22Rv1 (cell line): Measurements from ENCODE around the gene MIPOL1.

Experiments used
- H3K27ac ChIP-seq: fragments of 450-650 bp; 2 replicates; pipeline ENCODE4 v1.5.1; 2017
- ZFX ChIP-seq: fragments of 450-650 bp; IDR thresholded peaks from 2 replicates; pipeline ENCODE4 v1.6.1; 2017; ENCODE audit warnings: antibody characterized with exemption, borderline replicate concordance
- TF ChIP-seq, protein P1 (sequence below): fragments of 450-650 bp; IDR thresholded peaks from 2 replicates; pipeline ENCODE4 v1.5.1; 2017; ENCODE audit warnings: mild to moderate bottlenecking

The MIPOL1 gene

DNA sequence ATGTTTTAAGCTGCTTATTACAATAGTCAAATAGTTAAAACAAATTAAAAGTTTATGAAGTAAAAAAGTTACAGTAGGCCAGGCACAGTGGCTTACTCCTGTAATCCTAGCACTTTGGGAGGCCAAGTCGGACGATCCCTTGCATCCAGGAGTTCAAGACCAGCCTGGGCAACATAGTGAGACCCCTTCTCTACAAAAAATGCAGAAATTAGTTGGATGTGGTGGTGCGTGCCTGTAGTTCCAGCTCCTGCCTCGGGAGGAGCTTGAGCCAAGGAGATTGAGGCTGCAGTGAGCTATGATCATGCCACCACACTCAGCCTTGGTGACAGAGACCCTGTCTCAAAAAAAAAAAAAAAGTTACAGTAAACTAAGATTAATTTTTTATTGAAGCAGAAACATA is 142.6 kb downstream of the MIPOL1 start:
- TF ChIP-seq ZFX: no peak
- TF ChIP-seq, protein P1, sequence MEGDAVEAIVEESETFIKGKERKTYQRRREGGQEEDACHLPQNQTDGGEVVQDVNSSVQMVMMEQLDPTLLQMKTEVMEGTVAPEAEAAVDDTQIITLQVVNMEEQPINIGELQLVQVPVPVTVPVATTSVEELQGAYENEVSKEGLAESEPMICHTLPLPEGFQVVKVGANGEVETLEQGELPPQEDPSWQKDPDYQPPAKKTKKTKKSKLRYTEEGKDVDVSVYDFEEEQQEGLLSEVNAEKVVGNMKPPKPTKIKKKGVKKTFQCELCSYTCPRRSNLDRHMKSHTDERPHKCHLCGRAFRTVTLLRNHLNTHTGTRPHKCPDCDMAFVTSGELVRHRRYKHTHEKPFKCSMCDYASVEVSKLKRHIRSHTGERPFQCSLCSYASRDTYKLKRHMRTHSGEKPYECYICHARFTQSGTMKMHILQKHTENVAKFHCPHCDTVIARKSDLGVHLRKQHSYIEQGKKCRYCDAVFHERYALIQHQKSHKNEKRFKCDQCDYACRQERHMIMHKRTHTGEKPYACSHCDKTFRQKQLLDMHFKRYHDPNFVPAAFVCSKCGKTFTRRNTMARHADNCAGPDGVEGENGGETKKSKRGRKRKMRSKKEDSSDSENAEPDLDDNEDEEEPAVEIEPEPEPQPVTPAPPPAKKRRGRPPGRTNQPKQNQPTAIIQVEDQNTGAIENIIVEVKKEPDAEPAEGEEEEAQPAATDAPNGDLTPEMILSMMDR: peak; percentile 24; the same call in 1 of the 2 replicates
- no peak overlapping the region for H3K27ac ChIP-seq

DNA sequence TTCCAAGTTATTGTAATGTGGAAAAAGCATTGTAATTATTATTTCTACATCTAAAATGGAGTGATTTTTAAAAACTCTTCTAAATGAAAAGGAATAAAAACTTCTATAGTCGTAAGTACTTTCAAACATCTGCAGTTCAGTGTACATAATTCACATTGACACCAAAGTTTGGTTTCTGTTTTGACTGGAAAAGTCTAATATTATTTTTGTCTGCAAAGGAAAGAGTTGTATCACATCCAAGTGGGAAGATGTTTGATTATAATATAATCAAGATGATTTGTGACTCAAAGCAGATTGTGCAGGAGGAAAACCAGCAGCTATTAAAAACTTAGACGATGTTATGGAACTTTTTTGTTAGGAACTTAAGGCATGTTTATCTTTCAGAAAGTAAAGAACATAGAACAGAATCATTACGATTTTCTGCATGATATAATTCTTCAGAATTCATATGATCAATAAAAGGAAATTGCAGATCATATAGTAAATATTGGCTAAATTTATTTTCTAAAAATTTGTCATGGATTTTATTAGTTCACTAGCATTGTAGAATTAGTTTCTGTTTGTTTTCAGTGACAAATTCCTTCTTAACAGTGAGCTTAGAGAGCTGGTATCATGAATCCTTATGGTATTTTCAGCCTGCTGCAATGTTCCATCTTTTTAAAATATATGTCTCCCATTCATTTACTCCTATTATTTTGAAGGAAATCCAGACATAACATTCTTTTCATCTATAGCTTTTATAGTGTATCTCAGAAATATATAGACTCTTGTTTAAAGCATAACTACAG is 145.8 kb downstream of the MIPOL1 start:
- TF ChIP-seq, protein P1: no peak
- no peak for TF ChIP-seq ZFX
- H3K27ac ChIP-seq: no peak overlapping the region

DNA sequence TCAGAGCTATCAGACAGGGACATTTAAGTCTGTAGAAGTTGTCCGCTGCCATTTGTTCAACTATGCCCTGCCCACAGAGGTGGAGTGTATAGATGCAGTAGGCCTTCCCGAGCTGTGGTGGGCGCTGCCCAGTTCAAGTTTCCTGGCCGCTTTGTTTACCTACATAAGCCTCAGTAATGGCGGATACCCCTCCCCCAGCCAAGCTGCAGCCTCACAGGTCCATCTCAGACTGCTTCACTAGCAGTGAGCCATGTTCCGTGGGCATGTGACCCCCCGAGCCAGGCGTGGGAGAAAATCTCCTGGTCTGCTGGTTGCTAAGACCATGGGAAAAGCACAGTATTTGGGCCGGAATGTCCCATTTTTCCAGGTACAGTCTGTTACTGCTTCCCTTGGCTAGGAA is 165.9 kb downstream of the MIPOL1 start:
- TF ChIP-seq, protein P1: no peak
- no peak for TF ChIP-seq ZFX
- H3K27ac ChIP-seq: no peak overlapping the region

DNA sequence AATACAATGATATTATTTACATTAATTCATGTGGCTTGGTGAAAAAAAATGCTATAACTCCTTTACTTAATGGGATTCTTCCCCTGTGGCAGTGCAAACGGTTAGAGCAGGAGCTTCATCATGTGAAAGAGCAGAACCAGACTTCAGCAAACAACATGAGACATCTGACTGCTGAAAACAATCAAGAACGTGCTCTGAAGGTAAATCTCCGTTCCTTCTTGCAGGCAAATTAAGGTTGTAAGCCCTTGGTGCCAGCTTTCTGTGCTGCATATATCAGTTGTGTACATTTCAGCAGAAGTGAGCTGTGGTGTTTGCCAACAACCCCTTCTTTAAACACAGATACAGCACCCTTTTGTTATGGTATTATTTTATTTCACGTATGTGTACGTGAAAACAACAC is 171.7 kb downstream of the MIPOL1 start:
- peak overlapping the region; percentile 25; the same call in 1 of the 2 replicates for H3K27ac ChIP-seq

DNA sequence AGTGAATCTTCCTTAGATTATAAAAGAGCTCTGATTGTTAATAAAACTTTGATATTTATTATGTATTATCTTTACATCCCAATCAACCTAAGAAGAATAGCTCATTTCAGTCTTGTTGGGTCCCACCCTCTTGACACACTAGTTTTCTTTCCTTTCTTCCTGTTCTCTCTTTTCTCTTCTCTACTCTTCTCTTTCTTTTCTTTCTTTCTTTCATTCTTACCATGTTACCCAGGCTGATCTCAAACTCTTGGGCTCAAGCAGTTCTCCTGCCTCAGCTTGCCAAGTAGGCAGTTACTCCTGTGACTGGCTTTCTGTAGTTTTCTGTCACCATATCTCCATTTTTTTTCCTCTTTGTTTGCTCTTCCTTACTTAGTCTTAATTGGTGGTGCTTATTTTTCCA is 177.8 kb downstream of the MIPOL1 start:
- TF ChIP-seq, protein P1: no peak
- no peak for TF ChIP-seq ZFX
- no peak overlapping the region for H3K27ac ChIP-seq

More for the DNA sequence above, 171.7 kb downstream of the MIPOL1 start:
- TF ChIP-seq, protein P1: no peak
- TF ChIP-seq ZFX: no peak

DNA sequence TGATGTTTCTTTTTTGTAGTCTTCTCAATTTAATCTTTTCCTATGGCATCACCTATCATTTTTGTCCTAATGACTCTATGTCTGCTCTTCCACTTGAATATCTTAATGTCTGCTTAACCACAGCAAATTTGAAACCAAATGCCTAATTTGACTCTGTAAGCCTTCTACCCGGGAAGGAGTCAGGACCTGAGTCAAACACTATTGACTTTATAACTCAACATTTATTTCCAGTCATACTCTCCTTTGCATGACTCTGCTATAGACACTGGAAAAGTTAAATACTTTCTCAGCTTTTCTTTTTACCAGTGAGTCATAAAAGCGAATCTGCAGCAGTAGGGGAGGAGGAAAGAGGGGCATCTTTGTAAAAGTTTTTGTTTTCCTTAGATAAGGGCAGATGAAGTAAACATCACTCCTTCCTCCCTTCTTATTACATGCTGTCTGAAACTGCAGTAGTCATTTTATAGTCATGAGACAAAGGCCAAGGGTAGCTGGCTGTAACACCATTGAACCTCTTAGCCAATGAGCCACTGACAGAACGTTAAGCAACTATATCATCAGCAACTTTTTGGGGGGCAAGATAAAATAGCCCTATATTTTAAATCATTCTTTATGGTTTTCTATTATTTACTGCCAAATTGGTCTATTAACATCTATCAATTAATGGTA is 179.3 kb downstream of the MIPOL1 start:
- H3K27ac ChIP-seq: no peak overlapping the region
- TF ChIP-seq, protein P1: no peak
- TF ChIP-seq ZFX: no peak
